HAP-1 (cell line): ENCODE data around the gene ZNF496.
"Not testable (repeated sequence)": the region's sequence is repeated elsewhere in the genome, so short reads cannot be mapped to it uniquely, and the experiment has no call there.

Source experiments
- DNase-seq, 2 experiments: peaks; one replicate each; pipeline ENCODE4 v3.0.0-alpha.2; 2016 to 2020; ENCODE audit warnings: low spot score in 2 of 2
- H3K27me3 ChIP-seq: fragments of 250-450 bp; sonication (Bioruptor Pico); 2 replicates; pipeline ENCODE4 v1.5.1; 2020; ENCODE audit warnings: low read depth, mild to moderate bottlenecking, moderate library complexity
- H3K36me3 ChIP-seq: fragments of 250-450 bp; sonication (Bioruptor Pico); replicated peaks from 2 replicates; pipeline ENCODE4 v1.5.1; 2020; ENCODE audit warnings: mild to moderate bottlenecking
- H3K4me1 ChIP-seq: fragments of 250-450 bp; sonication (Bioruptor Pico); 2 replicates; pipeline ENCODE4 v1.5.1; 2020; ENCODE audit warnings: mild to moderate bottlenecking
- H3K4me3 ChIP-seq: fragments of 250-450 bp; sonication (Bioruptor Pico); 2 replicates; pipeline ENCODE4 v1.5.1; 2020; ENCODE audit warnings: mild to moderate bottlenecking, moderate library complexity
- H3K9me3 ChIP-seq: fragments of 250-450 bp; sonication (Bioruptor Pico); 2 replicates; pipeline ENCODE4 v1.5.1; 2020; ENCODE audit warnings: mild to moderate bottlenecking, moderate library complexity
- in situ Hi-C: fragments of 300-500 bp; cut with MboI; formaldehyde crosslinking; loops from 3 replicates; pipeline ENCODE4 v1.14.3; 2020; ENCODE audit warnings: low sequenced_read_pairs, inconsistent platforms, mixed read lengths

ZNF496 gene

DNA sequence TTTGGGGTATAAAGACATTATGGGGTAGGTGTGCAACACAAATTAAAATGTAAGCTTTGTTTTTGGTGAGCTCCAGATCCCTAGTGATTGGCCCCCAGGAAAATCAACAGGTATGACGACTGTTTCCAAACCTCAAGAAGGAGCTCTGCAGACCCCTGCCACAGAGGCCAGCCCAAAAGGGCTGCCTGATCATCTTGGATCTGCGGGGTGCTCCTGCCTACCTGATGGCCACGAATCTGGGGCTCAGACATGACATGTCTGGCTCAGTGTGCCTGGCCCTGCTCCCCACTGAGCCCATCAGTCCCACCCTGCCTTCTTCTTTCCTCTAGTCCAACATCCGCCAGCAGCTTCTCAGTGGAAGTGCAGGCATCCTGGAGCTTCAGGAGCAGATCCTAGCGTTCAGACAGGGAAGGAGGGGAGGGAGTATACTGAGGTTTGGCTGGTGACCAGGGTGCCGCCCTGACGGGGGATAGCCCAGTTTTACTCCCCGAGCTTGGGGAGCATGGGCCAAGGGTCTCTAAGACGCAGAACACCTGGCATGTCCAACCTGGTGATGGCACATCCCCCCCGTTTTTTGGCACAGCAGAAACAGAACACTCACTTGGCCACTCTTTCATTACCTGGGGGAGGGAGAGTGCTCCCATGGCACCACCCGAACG, 31.8 kb downstream of the ZNF496 start:
- Histone ChIP-seq H3K4me1 (no peaks in the 10 kb centered on the region), H3K9me3 (no peaks in the 10 kb centered on the region), H3K4me3 (no peak overlapping the region), H3K27me3 (no peaks in the 10 kb centered on the region), H3K36me3 (peaks cover 34% of the 10 kb centered on the region)
- in situ Hi-C loops = no loop called here
- DNase-seq = no peak

DNA sequence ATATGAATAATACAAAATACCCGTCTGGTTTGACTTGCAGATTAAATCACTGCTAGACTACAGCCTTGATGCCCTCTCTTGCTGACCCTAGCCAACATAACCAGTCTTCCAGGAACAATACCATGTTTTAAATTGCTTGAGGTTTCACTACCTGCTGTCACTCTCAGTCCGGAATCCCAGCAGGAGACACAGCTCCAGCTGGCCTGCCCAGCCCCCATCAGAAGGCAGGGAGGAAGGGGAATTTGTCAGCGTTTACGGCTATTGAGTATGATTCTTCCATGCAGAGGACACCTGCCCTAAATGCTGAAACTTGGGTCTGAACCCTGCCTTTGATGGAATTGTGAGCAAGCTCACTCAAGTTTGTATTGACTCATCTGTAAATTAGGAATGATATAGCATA, 33.0 kb downstream of the ZNF496 start:
- no peaks in the 10 kb centered on the region for H3K27me3 ChIP-seq
- DNase-seq = no peak
- H3K4me1 ChIP-seq = no peaks in the 10 kb centered on the region
- H3K9me3 ChIP-seq = no peaks in the 10 kb centered on the region
- H3K4me3 ChIP-seq = no peak overlapping the region
- in situ Hi-C loops = no loop called here
- H3K36me3 ChIP-seq = peaks cover 29% of the 10 kb centered on the region

DNA sequence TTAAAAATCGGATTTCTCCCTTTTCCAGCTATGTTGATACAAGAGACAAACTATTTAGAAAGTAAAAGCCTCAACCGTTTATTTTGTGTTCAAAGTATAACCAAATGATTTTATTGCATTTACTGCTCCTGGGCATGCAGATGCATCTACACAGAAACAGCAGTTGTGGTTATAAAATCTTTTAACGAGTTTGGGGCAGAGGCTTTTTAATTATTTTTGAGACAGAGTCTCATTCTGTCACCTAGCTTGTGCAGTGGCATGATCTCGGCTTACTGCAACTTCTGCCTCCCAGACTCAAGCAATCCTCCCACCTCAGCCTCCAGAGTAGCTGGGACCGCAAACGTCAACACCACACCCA, 33.6 kb downstream of the ZNF496 start:
- Histone ChIP-seq H3K27me3 (no peaks in the 10 kb centered on the region), H3K4me1 (no peaks in the 10 kb centered on the region), H3K9me3 (no peaks in the 10 kb centered on the region), H3K4me3 (no peak overlapping the region), H3K36me3 (peaks cover 23% of the 10 kb centered on the region)
- no peak for DNase-seq
- in situ Hi-C loops = no loop called here

DNA sequence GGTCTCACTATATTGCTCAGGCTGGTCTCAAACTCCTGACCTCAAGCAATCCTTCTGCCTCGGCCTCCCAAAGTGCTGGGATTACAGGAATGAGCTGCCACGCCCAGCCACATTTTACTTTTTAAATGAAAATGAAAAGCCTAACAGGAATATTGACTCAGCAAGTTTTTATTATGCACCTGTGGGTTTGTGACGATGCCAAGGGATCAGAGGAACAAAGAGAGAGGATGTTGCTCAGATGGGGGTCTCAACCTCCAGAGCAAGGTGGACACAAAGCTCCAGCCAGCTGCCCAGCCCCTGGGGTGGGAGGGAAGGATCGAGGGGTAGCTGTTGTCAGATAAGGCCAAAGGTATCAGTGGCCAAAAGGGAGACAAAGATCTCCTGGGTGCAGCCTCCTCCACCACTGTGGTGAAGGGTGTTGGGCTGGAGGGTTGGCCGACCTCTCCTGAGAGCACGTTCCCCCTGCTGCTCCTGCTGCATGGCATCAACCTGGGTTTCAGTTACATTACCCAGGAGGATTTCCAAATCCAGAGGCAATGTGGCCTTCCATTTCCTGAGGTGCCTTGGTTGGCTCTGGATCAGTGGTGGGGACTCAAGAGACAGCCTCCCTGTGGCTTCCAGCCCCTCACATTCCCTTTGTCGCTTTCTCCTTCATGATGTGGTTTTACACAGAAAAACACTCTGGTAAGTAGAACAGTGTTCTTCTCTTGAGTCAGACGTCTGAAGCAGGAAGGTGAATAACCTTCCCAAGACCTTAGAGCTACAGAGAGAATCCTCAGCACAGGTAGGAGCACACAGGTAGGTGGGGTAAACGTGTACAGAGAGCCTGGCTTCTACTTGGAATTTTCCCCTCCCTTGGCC, 34.2 kb downstream of the ZNF496 start:
- in situ Hi-C loops = no loop called here
- H3K4me3 ChIP-seq = no peak overlapping the region
- no peaks in the 10 kb centered on the region for H3K27me3 ChIP-seq
- H3K4me1 ChIP-seq = no peaks in the 10 kb centered on the region
- no peak for DNase-seq
- no peaks in the 10 kb centered on the region for H3K9me3 ChIP-seq
- H3K36me3 ChIP-seq = peaks cover 17% of the 10 kb centered on the region

DNA sequence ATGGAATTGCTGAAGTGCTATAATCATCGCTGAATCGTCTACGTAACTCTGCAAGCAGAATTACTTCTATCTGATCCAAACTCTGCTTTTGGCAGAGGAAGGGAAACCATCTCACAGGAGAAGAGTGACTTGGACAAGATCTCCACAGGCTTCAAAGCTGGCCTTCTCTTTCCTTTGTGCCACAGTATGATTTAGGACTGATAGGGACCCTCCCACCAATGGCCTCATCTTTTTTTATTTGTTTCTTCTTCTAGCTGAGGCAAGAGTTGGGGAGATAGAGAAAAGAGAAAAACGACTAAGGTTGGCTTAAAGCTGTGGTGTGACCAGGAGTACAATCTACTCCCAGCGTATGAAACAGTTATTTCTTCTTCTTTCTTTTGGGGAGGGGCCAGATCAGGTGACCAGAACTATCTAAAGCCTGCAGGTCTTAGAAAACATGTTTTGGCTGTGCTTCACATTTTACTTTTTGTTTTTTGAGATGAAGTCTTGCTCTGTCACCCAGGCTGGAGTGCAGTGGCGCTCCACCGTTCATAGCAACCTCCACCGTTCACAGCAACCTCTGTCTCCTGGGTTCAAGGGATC, 35.0 kb downstream of the ZNF496 start:
- peaks cover 9% of the 10 kb centered on the region for H3K36me3 ChIP-seq
- no peak for DNase-seq
- in situ Hi-C loops = no loop called here
- no peaks in the 10 kb centered on the region for H3K4me1 ChIP-seq
- no peaks in the 10 kb centered on the region for H3K9me3 ChIP-seq
- H3K4me3 ChIP-seq = no peak overlapping the region
- no peaks in the 10 kb centered on the region for H3K27me3 ChIP-seq

DNA sequence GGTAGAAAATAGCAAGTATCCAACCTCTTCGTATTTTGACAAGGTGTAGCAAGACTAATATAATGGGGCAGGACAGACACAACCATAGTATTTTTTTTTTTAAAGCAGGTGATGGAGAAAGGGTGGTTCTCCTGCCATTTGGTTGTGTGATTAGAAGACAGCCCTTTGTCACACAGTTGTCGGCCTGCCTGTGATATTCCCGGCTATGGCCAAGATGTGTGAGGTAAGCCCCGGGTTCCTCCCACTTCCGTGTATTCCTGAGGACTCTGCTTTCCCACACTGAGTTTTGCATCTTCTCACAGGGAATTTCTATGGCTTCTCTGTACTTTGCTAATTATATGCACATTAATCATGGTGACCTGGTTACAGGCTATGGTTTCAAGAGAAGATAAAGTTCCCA, 35.9 kb downstream of the ZNF496 start:
- in situ Hi-C loops = no loop called here
- no peak overlapping the region for H3K4me3 ChIP-seq
- H3K36me3 ChIP-seq = 0 out of 2 replicates have a peak, but pooled peaks cover 6% of the 10 kb centered on the region
- no peaks in the 10 kb centered on the region for H3K4me1 ChIP-seq
- no peaks in the 10 kb centered on the region for H3K27me3 ChIP-seq
- no peak for DNase-seq
- no peaks in the 10 kb centered on the region for H3K9me3 ChIP-seq

DNA sequence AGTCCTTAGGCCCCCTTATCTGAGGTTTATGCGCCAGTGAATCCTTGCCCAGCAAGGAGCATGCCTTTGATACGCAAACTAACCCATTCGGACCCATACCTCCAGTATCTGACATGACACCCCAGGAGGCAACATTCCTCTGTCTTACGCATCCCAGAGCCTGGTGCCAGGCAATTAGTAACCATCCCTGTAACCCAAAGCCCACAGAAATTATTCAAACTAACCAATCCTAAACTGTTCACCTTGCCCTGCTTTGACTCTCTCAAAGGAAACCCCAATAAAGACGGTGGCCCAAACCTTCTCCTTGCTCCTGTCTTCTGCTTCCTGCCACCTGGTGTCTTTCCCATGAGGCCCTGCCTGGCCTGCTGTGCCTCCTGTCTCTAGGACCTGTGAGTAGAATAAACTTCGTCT, 36.4 kb downstream of the ZNF496 start:
- no peaks in the 10 kb centered on the region for H3K4me1 ChIP-seq
- DNase-seq = no peak
- no peak overlapping the region for H3K4me3 ChIP-seq
- in situ Hi-C loops = no loop called here
- 0 out of 2 replicates have a peak, but pooled peaks cover 5% of the 10 kb centered on the region for H3K36me3 ChIP-seq
- H3K27me3 ChIP-seq = no peaks in the 10 kb centered on the region
- H3K9me3 ChIP-seq = no peaks in the 10 kb centered on the region

DNA sequence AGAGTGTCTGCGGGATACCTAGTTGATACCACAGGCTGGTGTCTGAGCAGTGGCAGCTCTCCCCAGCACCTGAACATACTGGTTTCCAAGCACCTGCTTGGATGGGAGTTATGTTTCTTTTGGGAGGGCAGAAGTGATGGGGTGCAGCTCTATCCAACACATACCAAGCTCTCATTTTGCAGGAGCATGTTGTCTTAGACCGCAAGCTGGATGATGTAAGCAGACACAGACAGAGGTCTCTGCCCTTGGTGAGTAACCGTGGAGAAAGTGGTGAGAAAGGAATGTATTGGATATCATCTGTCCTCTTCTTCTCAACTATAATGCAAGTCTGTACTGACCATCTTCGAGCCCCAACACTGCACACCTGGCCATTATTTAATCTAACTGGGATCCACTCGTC, 37.4 kb downstream of the ZNF496 start:
- Histone ChIP-seq H3K9me3 (no peaks in the 10 kb centered on the region), H3K36me3 (no peaks in the 10 kb centered on the region), H3K27me3 (no peaks in the 10 kb centered on the region), H3K4me1 (no peaks in the 10 kb centered on the region), H3K4me3 (no peak overlapping the region)
- no peak for DNase-seq
- in situ Hi-C loops = no loop called here

DNA sequence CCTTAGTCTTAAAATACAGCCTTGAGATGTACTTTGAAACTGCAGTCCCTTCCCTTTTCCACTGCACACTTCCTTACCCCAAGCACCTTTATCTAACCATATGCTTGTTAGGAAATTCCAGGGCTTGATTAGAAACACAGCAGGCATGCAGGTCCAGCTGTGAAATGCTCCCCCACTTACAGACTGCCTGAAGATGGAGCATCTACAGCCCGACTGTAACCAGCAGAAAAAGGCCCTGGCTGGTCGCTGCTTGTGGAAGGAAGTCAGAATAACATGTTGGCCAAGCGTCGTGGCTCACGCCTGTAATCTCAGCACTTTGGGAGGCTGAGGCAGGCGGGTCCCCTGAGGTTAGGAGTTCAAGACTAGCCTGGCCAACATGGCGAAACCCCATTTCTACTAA, 38.6 kb downstream of the ZNF496 start:
- H3K27me3 ChIP-seq = no peaks in the 10 kb centered on the region
- no peaks in the 10 kb centered on the region for H3K36me3 ChIP-seq
- H3K4me3 ChIP-seq = no peak overlapping the region
- no peaks in the 10 kb centered on the region for H3K9me3 ChIP-seq
- H3K4me1 ChIP-seq = no peaks in the 10 kb centered on the region
- no peak for DNase-seq
- in situ Hi-C loops = no loop called here

DNA sequence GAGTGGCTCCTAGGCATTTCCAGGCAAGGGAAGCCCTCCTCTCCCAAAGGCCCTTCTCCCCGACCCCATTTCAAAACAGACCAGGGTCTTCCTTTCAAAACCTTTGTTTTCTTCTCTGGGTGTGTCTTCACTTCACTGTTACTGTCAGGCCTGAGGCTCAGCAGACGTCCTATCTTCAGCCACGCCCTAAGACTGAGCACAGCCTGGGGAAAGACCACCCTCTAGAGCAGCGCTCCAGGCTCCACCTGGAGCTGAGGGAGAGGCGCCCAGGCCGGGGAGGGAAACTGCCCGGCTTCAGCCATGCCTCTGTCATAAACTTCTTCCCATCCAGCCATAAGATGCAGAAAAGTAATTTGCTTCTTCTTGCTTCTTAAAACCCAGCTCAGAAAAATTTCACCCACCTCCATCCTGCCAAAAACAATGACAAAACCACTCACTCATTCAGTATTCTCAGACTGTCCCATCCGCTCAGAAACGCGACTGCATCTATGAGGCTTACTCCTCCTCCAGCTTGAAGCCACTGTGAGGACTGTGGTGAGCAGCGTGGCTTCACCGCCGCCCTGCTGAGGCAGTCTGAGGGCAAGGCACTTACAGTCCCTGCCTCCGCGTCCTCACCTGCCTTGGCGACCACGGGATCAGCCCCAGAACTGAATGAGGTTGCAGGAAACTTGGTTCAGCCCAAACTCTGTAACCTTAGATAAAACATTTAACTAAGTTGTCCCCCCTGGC, 39.7 kb downstream of the ZNF496 start:
- H3K4me3 ChIP-seq = no peak overlapping the region
- no peaks in the 10 kb centered on the region for H3K9me3 ChIP-seq
- in situ Hi-C loops = no loop called here
- H3K36me3 ChIP-seq = no peaks in the 10 kb centered on the region
- DNase-seq = no peak
- no peaks in the 10 kb centered on the region for H3K4me1 ChIP-seq
- no peaks in the 10 kb centered on the region for H3K27me3 ChIP-seq

DNA sequence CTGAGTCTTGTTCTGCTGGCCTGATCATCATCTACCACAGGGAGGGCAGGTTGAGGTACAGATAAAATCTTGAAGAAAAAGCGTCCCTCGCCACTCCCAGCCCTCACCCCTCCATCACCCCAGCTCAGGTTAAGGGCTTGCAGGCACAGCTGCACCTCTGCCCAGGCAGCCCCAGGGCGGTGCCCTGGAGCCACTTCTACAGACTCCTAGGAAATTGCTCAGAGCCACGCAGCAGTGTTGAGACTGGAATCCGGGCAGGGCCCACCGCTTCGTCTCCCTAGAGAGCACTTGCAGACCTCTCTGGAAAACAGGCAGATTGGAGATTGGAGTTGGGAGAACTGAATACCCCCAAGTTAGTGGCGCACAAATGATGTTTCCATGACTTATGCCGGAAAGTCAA, 40.5 kb downstream of the ZNF496 start:
- Histone ChIP-seq H3K4me1 (no peaks in the 10 kb centered on the region), H3K27me3 (no peaks in the 10 kb centered on the region), H3K4me3 (no peak overlapping the region), H3K36me3 (no peaks in the 10 kb centered on the region), H3K9me3 (no peaks in the 10 kb centered on the region)
- no peak for DNase-seq
- in situ Hi-C loops = no loop called here

DNA sequence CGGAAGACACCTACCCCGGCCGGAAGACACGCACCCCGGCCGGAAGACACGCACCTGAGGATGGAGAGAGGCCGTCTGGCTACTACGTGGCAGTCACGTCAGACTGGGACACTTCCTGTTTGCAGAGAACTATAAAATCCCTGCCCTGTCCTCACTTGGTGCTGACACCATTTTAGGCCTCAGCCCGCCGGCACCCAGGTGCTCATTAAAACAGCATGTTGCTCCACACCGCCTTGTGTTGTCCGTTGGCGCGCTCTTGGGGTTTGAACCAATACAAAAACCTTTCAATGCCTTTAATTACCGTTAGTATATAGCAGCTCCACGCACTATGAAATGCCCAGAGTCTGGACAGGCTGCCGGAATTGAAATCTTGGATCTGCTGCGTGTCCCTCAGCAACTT, 41.1 kb downstream of the ZNF496 start:
- DNase-seq = no peak
- no peaks in the 10 kb centered on the region for H3K27me3 ChIP-seq
- no peak overlapping the region for H3K4me3 ChIP-seq
- H3K9me3 ChIP-seq = no peaks in the 10 kb centered on the region
- no peaks in the 10 kb centered on the region for H3K36me3 ChIP-seq
- no peaks in the 10 kb centered on the region for H3K4me1 ChIP-seq
- in situ Hi-C loops = no loop called here

DNA sequence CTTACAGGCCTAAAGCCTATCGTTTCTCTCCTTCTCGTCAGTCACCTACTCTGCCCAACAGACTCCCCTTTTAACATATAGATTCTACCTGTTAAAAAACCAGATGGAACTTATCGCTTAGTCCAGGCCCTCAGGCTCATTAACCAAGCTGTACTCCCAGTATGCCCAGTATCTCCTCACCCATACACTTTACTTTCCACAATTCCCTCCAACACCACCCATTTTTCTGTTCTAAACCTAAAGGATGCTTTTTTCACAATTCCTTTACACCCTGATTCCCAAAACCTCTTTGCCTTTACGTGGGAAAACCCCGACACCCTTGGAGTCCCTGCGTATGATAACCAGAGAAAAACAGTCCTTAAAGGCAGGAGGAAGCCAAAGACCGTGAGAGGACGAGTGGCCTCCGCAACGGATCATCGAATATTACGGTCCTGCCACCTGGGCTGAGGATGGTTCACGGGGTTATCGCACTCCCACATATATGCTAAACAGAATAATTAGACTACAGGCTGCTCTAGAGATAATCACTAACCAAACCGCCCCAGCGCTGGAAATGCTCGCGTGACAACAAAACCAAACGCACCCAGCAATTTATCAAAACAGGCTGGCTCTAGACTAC, 42.3 kb downstream of the ZNF496 start:
- H3K27me3 ChIP-seq, H3K9me3 ChIP-seq, H3K4me3 ChIP-seq, in situ Hi-C loops, DNase-seq, H3K4me1 ChIP-seq, H3K36me3 ChIP-seq: not testable (repeated sequence)
